ENCODE measurements around the gene VOPP1. TPM values are rescaled to one million over a fixed set of nuclear protein-coding genes. Genes with fewer than 3 reads are reported as not detected.

The VOPP1 gene
- total and polyA plus RNA-seq, 9 donors = 28.0 to 52.1 (median 48.6) TPM

DNA sequence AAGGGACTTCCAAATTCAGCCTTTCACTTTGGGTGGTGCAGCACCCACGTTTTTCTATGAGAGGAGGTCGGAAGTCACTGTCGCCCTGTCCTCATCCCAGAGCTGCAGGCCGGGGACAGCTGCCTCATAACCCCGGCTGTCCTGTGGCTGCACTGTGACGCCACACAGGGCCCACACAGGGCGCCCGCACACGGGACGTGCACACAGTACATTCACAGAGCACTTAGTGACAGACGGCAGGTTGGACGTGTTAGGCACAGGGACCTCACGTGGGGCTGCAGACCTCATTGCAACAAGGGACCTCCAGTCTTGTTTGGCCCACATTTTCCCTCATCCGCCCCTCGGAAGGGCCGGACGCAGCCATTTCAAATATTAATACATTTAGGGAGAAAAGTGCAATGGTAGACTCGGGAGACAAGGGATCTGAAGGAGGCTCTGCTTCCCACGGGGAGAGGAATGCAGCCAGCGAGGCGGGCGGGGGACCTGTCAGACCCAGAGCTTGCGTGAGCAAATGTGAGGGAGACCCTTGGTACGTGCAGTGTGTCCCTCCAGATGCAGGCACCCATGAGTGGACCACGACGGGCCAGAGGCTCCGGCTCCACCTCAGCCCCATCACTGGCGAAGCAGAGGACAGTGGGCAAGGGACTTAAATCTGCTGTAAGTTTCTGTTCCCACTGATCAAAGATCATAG, 86.7 kb downstream of the VOPP1 start:
- H3K27ac ChIP-seq = no peak overlapping the region
- H3K27me3 ChIP-seq = no peaks in the 10 kb centered on the region
- H3K4me1 ChIP-seq (ENCODE audit: insufficient read depth) = no peaks in the 10 kb centered on the region
- intact Hi-C loops (cut with DNase I) = no loop called here
- no peaks in the 10 kb centered on the region for H3K36me3 ChIP-seq
- TF ChIP-seq POLR2A (IDR thresholded peaks at IDR 0.05) = no peak
- TF ChIP-seq CTCF (IDR thresholded peaks at IDR 0.05) = no peak
- TF ChIP-seq EP300 (IDR thresholded peaks at IDR 0.05) = no peak
- no peak overlapping the region for H3K4me3 ChIP-seq
- no peak for DNase-seq
- WGBS, 3 donors = 85 to 90% (median 87%) methylated on average over 28 of the region's 28 CpGs
- no peaks in the 10 kb centered on the region for H3K9me3 ChIP-seq

DNA sequence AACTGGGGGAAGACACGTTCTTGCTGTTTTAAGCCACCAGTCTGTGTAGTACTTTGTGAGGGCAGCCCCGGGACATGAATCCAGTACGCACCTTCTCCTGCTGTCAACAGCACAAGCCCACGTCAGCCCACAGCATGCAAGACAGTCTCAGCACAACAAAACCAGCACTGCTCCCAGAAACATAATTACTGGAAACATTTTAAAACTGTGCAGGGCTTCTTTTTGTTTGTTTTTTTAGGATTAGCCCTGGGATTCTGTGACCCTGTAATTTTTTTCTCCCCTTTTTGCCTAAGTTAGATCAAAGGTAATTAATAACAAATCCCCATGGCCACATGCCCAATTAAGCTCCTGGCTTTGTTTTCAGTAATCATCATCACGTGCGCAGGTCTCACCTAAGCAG, 87.5 kb downstream of the VOPP1 start:
- Histone ChIP-seq H3K27me3 (no peaks in the 10 kb centered on the region), H3K27ac (no peak overlapping the region), H3K9me3 (no peaks in the 10 kb centered on the region), H3K4me3 (no peak overlapping the region), H3K36me3 (no peaks in the 10 kb centered on the region), H3K4me1 (ENCODE audit: insufficient read depth) (no peaks in the 10 kb centered on the region)
- no peak for DNase-seq
- TF ChIP-seq CTCF (IDR thresholded peaks at IDR 0.05) = no peak
- intact Hi-C loops (cut with DNase I) = no loop called here
- 75 to 79% (median 77%) methylated on average over 6 of the region's 6 CpGs for WGBS, 3 donors

GRCh38 chr7:55484241-55484640, 88.1 kb downstream of the VOPP1 start:
- 64 to 78% (median 65%) methylated on average over 5 of the region's 5 CpGs for WGBS, 3 donors
- intact Hi-C loops (cut with DNase I) = no loop called here
- Histone ChIP-seq H3K27me3 (no peaks in the 10 kb centered on the region), H3K36me3 (no peaks in the 10 kb centered on the region), H3K4me1 (ENCODE audit: insufficient read depth) (no peaks in the 10 kb centered on the region), H3K9me3 (no peaks in the 10 kb centered on the region), H3K4me3 (no peak overlapping the region), H3K27ac (no peak overlapping the region)
- TF ChIP-seq CTCF (IDR thresholded peaks at IDR 0.05) = no peak
- TF ChIP-seq EP300 (IDR thresholded peaks at IDR 0.05) = no peak
- TF ChIP-seq POLR2A (IDR thresholded peaks at IDR 0.05) = no peak
- DNase-seq = no peak

GRCh38 chr7:55483046-55483445, 89.3 kb downstream of the VOPP1 start:
- Histone ChIP-seq H3K4me3 (no peak overlapping the region), H3K4me1 (ENCODE audit: insufficient read depth) (peaks cover 3% of the 10 kb centered on the region), H3K27me3 (no peaks in the 10 kb centered on the region), H3K9me3 (no peaks in the 10 kb centered on the region), H3K36me3 (no peaks in the 10 kb centered on the region), H3K27ac (no peak overlapping the region)
- intact Hi-C loops (cut with DNase I) = no loop called here
- no peak for DNase-seq
- WGBS, 3 donors = 90 to 96% (median 91%) methylated on average over 6 of the region's 6 CpGs
- TF ChIP-seq CTCF (IDR thresholded peaks at IDR 0.05) (no peak), POLR2A (IDR thresholded peaks at IDR 0.05) (no peak), EP300 (IDR thresholded peaks at IDR 0.05) (no peak)

Data from ovary (tissue), 9 donors.